HS-5 (cell line): ENCODE data around the gene MEF2A.

Experiments used
- DNase-seq: peaks from one replicate; pipeline ENCODE4 v3.0.0-alpha.2; 2012; ENCODE audit warnings: low read depth

Gene MEF2A

GRCh38 chr15:99606646-99607045, 40.9 kb downstream of the MEF2A start:
- no peak for DNase-seq

- no peak for DNase-seq
Measured at GRCh38 chr15:99613481-99613880, 47.7 kb downstream of the MEF2A start.

DNA sequence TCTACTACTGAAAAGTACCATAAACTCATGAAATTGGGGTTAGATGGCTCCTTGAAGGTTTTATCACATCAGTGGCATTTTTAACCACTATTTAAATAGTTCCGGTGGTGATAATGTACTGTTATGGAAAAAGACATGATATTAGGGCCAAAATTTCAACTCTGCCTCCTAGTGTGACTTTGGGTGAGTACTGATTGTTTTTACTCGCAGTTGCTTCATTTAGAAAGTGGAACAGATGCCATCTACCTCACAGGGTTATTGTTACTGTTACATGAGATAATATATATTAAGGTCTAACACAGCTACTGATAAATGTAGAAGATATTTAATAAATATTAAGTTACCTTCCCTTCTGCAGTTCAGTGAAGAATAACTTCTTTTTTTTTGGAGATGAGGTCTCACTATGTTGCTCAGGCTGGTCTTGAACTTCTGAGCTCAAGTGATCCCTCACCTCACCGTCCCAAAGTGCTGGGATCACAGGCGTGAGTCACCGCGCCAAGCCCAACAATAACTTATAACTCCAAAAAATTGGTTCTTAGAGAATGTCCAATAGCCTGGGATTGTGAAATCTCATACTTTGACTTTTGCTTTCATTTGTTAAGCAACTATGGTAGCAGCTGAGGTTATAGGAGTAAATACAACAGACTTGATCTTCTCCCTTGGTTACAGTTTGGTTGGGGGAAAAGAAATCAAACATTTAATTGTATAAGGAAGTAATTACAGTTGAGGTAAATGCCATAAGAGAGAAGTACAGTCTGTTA, 48.3 kb downstream of the MEF2A start:
- no peak for DNase-seq

DNA sequence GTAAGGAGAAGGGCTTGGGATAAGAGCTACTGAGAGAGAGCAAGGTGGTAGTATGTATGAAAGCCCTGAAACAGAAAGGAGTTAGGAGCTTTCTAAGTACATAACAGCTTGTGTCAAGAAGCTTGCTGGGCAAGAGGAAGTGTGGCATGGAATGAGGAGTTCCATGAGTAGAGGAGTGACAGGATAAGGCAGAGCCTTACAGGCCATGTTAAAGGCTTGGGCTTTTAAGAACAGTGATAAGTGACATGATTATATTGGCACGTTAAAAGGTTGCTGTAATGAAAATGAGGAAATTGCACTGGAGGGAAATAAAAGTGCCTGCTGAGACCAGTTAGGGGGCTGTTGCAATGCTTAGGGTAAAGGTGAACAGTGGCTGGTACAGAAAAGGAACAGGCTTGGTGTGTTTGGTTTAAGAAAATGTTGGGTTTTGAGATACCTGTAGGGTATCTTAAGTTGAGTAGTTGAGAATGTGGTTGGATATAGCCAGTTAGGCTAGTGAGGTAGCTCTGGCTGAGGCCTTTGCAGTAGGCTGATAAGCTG, 49.0 kb downstream of the MEF2A start:
- no peak for DNase-seq

DNA sequence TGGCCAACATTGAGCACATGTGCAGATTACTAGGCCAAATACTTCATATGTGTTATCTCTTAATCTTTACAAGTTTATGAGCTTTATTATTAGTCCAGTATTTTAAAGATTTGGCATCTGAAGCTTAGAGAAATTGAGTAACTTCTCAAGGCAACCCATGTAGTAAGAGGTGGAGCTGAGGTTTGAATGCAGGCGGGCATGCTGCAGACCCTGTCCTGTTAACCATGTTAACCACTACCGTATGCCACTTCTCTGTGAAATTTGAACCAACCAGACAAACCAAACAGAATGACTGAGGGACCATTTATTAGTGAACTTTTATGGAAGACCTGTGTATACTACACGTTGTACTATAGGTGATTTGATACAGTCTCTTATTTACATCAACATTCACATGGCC, 49.7 kb downstream of the MEF2A start:
- DNase-seq, result no peak

GRCh38 chr15:99616129-99616528, 50.3 kb downstream of the MEF2A start:
- no peak for DNase-seq

DNA sequence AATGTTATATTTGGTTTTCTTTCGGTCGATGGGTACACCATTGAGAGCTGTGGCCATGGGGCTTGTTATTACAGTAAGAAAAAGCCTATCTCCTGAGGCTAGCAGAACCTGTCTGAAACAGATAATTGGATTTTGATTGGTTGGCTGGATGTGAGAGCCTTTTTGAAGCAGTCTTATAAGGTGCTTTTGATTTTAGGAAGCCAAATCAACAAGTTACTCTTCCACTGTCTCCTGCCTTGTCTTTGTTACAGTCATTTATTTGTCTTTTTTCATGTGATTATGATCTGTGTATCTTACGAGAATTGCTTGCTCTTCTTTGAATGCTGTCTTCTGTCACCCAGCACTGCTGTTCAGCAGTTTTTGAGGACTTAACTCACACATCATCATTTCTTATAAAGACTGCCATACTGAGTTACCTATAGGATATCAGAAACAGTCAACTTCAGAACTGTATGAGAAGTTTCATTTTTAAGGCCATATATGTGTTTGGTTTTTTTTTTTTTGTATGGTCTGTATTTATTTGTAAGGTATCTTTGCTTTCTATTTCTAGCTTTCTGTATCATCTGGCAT, 51.1 kb downstream of the MEF2A start:
- no peak for DNase-seq

- no peak for DNase-seq
Measured at GRCh38 chr15:99618941-99619411, 53.2 kb downstream of the MEF2A start.

GRCh38 chr15:99619712-99620111, 53.9 kb downstream of the MEF2A start:
- no peak for DNase-seq

DNA sequence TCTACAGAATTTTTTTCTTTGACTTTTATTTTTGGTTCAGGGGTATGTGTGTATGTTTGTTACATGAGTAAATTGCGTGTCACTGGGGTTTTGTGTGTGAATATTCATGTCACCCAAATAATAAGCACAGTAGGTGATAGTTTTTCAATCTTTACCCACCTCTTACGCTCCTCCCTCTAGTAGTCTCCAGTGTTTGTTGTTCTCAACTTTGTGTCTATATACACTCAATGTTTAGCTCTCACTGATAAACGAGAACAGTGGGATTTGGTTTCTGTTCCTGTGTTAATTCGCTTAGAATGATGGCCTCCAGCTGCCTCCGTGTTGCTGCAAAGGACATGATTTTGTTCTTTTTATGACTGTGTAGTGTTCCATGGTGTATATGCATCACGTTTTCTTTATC, 54.4 kb downstream of the MEF2A start:
- DNase-seq, result no peak

GRCh38 chr15:99621767-99622166, 56.0 kb downstream of the MEF2A start:
- DNase-seq, result no peak

DNA sequence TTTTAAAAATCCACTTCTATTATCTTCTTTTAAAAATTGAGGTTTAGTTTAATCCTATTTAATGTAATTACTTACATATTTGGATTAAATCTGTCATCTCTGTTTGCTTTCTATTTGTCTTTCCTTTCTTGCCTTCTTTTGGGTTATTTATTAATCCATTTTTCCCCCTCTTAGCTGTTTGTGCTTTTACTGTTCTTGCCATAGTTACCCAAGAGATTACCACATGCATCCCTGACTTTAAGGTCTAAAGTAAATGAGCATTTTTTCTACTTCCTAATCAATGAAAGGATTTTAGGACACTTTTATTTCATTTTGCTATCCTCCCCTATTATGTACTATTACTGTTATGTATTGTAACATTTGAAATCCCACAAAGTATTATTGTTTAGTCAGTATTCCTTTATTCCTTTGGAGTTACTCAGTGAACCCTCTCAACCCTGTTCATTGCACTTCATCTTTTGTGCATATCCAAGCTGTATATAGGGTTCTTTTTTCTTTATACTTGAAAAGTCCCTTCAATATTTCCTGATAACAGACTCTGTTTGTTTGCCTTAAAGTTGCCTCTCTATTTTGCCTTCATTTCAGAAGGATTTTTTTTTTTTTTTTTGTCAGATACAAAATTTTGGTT, 62.7 kb downstream of the MEF2A start:
- no peak for DNase-seq

DNA sequence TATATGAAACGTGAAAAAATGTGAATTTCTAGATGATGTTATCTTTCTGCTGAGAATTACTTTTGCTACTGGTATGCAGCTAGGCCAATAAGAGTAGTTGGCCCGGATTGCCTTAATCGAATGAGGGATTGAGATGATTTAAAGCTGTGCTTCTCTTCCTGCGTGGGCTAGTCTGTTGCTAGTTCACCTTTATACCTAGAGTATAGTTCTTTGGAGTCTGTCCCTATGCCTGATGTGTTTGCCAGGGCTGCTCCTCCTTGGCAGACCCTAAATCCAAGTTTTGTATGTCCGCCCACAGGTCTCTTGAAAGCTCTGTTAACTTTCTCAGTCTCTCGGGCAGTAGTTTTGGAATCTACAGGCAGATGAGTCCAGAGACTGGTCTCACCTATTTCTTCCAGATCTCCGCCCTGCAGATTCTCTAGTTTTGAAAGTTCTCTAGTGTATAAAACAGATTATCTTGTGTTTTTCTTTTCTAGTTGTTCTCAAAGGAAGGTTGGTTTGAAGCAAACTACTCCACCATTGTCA, 64.9 kb downstream of the MEF2A start:
- no peak for DNase-seq

DNA sequence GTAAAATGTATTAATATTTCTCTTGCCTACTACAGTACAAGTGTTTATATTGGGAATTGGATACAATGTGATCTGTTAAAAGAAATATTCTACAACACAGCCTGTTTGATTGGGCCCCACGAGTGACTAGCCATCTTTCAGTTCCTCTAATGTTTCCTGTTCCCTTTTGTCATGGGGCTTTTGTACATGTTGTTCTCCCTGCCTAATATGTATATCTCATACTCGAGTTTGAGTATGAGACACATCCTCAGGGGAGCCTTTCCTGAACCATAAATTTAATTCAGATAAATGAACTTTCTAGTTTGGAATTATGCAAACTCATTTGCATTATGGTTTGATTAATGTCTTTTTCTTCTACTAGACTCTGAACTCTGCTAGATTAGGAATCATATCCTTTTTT, 65.5 kb downstream of the MEF2A start:
- no peak for DNase-seq

- DNase-seq, result no peak
Measured at GRCh38 chr15:99632521-99632920, 66.7 kb downstream of the MEF2A start.

DNA sequence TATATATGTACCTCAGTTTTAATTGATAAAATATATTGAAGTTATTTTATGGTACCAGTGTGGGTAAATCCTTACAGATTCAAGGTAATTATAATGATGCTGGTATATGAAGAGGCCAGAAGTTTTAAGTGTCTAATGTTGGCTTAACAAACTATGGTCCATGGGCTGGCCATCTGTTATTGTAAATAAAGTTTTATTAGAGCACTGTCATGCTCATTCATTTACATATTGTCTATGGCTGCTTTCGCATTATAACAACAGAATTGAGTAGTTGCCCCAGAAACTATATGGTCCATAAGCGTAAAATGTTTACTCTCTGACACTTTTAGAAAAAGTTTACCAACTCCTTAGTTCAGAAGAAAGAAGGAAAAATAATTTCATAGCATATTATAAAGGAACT, 67.9 kb downstream of the MEF2A start:
- no peak for DNase-seq

- no peak for DNase-seq
Measured at GRCh38 chr15:99634576-99634975, 68.8 kb downstream of the MEF2A start.

GRCh38 chr15:99635145-99635544, 69.4 kb downstream of the MEF2A start:
- DNase-seq, result no peak

DNA sequence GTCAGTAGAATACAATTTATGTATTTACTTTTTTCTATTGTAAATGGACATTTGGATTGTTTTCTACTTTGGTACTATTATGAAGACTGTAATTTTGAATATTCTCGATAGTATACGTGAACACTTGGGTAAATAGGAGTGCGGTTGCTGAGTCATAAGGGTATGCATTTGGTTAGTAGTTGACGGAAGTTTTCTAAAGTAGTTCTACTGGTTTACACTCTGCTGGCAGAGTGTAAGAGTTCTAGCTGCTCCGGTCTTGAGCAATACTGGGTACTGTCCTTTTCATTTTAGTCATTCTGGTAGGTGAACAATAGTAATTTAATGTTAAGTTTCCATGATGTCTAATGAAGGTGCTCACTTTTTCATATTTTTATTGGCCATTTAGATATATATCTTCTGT, 70.0 kb downstream of the MEF2A start:
- DNase-seq, result no peak

DNA sequence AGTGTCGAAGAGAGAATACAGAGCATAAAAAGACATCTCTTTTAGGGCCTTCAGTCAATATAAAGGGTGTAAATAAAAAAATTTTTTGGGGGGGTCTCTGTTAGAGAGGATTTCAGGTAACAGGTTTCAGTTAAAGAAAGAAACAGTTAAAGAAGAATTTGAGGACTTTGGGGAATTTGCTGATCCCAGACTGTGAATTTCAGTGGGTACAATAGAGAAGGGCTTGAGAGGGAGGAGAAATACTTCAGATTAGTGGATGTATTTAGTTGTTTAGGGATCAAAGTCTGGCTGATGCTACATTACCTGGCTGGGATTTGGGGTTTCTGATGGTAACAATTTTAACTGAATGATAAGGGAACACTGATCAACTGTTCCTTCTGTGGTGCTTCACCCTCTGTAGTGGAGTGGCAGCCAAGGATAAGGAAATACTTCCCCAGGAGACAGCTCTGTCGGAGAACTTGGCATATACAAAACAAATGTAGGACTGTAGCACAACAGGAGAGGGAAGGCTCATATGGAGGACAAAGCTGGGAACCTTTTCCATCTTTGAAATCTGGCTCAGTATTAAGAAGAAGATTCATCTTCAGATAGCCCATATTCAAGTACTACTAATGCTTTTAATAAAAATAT, 79.2 kb downstream of the MEF2A start:
- DNase-seq, result no peak

GRCh38 chr15:99645543-99645935, 79.8 kb downstream of the MEF2A start:
- DNase-seq, result no peak

DNA sequence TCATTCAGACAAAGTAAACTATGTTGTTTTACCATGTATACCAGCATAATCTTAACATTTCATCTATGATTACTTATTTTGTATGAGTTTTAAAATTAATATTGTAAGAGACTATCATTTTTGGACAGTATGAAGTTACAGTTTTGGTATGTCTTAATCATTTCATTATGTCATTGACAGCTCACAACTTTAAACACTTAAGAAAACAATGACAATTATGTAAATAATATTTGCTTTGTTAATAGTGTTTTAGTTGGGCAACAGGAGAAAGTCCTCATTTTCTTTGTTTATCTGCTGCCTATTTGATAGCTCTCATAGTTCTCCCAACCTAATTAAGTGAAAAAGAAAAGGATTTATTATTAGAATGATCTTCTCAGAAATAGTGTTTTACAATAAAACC, 80.2 kb downstream of the MEF2A start:
- no peak for DNase-seq
